Naive B cell (primary cell): ENCODE results near the gene RMC1. TPM values are rescaled to one million over a fixed set of nuclear protein-coding genes. Genes with fewer than 3 reads are reported as not detected.
"Not testable (repeated sequence)": the region's sequence is repeated elsewhere in the genome, so short reads cannot be mapped to it uniquely, and the experiment has no call there.

Experiments used
- ATAC-seq, 2 donors: fragments of 150-1000 bp; cut with Tn5 transposase; 2 replicates each; pipeline ENCODE4 v1.10.0; 2021; ENCODE audit warnings: low read depth in 2 of 2, mild to moderate bottlenecking in 2 of 2, moderate library complexity in 2 of 2
- DNase-seq: peaks from one replicate; pipeline ENCODE4 v3.0.0; 2022
- H3K27ac Mint-ChIP-seq, 6 donors: one replicate each; pipeline ENCODE4 v1.8.0; 2020 to 2022; ENCODE audit warnings: mild to moderate bottlenecking in 6 of 6, mixed read lengths in 6 of 6, moderate library complexity in 5 of 6, inconsistent platforms in 2 of 6
- H3K27me3 Mint-ChIP-seq, 3 donors: one replicate each; pipeline ENCODE4 v1.8.0; 2021 to 2022; ENCODE audit warnings: mixed read lengths in 3 of 3, mild to moderate bottlenecking in 1 of 3
- H3K36me3 Mint-ChIP-seq, 2 donors: one replicate each; pipeline ENCODE4 v1.8.0; 2020 to 2022; ENCODE audit warnings: mixed read lengths in 2 of 2, inconsistent platforms in 1 of 2, mild to moderate bottlenecking in 1 of 2
- H3K4me1 Mint-ChIP-seq, 3 donors: one replicate each; pipeline ENCODE4 v1.8.0; 2020 to 2022; ENCODE audit warnings: mixed read lengths in 3 of 3, inconsistent platforms in 1 of 3, mild to moderate bottlenecking in 1 of 3, moderate library complexity in 1 of 3
- H3K4me3 Mint-ChIP-seq, 8 donors: one replicate each; pipeline ENCODE4 v1.8.0; 2020 to 2022; ENCODE audit warnings: mild to moderate bottlenecking in 8 of 8, mixed read lengths in 8 of 8, moderate library complexity in 8 of 8, inconsistent platforms in 2 of 8
- H3K9me3 Mint-ChIP-seq, 7 donors: one replicate each; pipeline ENCODE4 v1.8.0; 2020 to 2022; ENCODE audit warnings: mixed read lengths in 7 of 7, mild to moderate bottlenecking in 5 of 7, inconsistent platforms in 2 of 7, moderate library complexity in 1 of 7
- polyA plus RNA-seq, 6 donors: library from polyadenylated mRNA; unstranded; fragments of 300-500 nt; fragmentation: Illumina TruSeq; gene quantifications; one replicate each; pipeline ENCODE4 v1.2.3, GENCODE V29; 2021; ENCODE audit warnings: low read depth in 6 of 6

RMC1 gene
- polyA plus RNA-seq, 6 donors from 2014 or later = 40.1 to 98.1 (median 88.1) TPM

DNA sequence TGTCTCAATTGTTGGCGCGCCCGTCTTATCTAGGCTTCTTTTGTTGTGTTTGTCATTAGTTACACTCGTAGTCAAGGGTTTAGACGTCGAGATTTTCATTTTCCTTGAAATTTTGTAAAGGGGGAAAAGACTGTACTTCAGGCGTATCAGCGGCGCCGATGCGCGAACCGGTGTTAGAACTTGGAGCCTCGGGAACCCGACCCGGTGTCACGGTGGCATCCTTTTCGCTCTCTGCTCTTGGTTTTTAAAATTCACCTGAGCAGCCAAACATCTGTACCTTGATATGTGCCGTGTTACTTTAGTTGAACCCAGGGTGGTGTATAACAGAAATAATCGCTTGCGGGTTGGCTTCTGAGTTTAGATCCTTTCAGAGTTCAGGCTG, 643 bp downstream of the RMC1 start:
- H3K27ac Mint-ChIP-seq = peak overlapping the region; percentile 85 to 97 (median 92)
- no peak for DNase-seq

DNA sequence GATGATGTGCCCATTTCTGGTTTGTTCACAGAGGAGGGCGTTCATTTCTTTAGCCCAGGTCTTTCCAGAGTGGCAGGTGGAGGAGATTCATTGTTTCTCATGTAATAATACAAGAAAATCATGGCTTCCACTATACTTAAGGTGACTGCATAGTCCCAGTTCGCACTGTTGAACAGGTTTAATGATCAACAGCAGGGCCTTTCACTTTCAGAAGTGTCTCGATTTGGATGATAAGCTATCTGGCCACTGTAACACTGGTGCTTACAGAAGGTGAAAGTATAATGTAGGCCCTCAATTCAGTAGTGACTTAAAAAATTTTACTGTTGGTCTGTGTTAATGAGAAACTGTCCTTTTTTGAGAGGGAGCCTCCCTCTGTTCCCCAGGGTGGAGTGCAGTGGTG, 1.4 kb downstream of the RMC1 start:
- DNase-seq (no peak), ATAC-seq (peak in 1 of 2 donors; percentile 8)
- H3K4me3 Mint-ChIP-seq = peak overlapping the region; percentile 83 to 99 (median 95)
- H3K27me3 Mint-ChIP-seq = no peaks in the 10 kb centered on the region
- H3K9me3 Mint-ChIP-seq = no peaks in the 10 kb centered on the region
- H3K4me1 Mint-ChIP-seq = peaks cover 33 to 68% (median 62%) of the 10 kb centered on the region in 3 donors
- H3K27ac Mint-ChIP-seq = peak overlapping the region; percentile 12 to 97 (median 92)
- H3K36me3 Mint-ChIP-seq = peaks cover 0 to 8% of the 10 kb centered on the region in 2 donors

More for the DNA sequence above, 643 bp downstream of the RMC1 start:
- ATAC-seq = no peak
- no peaks in the 10 kb centered on the region for H3K27me3 Mint-ChIP-seq
- peaks cover 0 to 8% of the 10 kb centered on the region in 2 donors for H3K36me3 Mint-ChIP-seq
- peaks cover 39 to 74% (median 69%) of the 10 kb centered on the region in 3 donors for H3K4me1 Mint-ChIP-seq
- H3K9me3 Mint-ChIP-seq = no peaks in the 10 kb centered on the region
- H3K4me3 Mint-ChIP-seq = peak overlapping the region; percentile 83 to 99 (median 95)

DNA sequence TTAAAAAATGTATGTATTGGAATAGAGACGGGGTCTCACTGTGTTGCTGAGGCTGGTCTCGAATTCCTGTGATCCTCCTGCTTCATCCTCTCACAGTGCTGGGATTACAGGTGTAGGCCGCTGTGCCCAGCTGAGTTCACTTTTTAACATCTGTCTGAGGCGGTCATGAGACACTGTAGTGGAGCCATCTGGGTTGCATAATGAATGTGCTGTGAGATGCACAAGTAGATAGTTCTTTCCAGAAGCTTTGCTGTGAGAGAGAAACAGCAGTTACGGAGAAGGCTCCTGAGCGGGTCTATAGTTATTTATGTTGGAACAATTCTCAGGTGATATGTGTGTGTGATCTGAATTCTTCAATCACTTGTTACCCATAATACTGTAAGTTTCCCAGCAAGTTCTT, 3.1 kb downstream of the RMC1 start:
- Mint-ChIP-seq H3K4me3 (peak overlapping the region in 2 of 8 donors; percentile 2 to 35), H3K36me3 (peaks cover 8 to 18% of the 10 kb centered on the region in 2 donors), H3K4me1 (peaks cover 23 to 65% (median 52%) of the 10 kb centered on the region in 3 donors)

DNA sequence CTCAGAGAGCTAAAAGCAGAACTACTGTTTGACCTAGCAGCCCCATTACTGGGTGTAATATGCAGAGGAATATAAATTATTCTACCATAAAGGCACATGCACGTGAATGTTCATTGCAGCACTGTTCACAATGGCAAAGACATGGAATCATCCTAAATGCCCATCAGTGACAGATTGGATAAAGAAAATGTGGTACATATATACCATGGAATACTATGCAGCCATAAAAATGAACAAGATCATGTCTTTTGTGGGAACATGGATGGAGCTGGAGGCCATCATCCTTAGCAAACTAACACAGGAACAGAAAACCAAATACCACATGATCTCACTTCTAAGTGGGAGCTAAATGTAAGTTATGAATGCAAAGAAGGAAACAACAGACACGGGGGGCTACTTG, 7.6 kb downstream of the RMC1 start:
- H3K4me3 Mint-ChIP-seq, H3K27me3 Mint-ChIP-seq, H3K9me3 Mint-ChIP-seq, DNase-seq, ATAC-seq: not testable (repeated sequence)
- H3K4me1 Mint-ChIP-seq = peaks cover 23 to 58% (median 39%) of the 10 kb centered on the region in 3 donors
- H3K27ac Mint-ChIP-seq = peak overlapping the region in 2 of 6 donors; percentile 11 to 16
- H3K36me3 Mint-ChIP-seq = peaks cover 10 to 15% of the 10 kb centered on the region in 2 donors

More for the DNA sequence above, 3.1 kb downstream of the RMC1 start:
- ATAC-seq (no peak), DNase-seq (no peak)
- no peaks in the 10 kb centered on the region for H3K9me3 Mint-ChIP-seq
- H3K27me3 Mint-ChIP-seq = no peaks in the 10 kb centered on the region
- H3K27ac Mint-ChIP-seq = peak overlapping the region in 2 of 6 donors; percentile 14 to 20

DNA sequence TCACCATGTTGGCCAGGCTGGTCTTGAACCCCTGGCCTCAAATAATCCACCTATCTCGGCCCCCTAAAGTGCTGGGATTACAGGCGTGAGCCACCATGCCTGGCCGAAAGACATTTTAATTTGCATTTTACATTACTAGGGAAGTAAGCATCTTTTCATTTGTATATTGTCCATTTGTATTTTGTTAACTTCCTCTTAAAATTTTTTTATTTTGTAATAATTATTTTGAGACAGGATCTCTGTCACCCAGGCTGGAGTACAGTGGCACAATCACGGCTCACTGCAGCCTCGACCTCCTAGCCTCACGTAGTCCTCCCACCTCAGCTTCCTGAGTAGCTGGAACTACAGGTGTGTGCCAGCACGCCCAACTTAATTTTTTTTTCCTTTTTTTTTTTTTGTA, 8.9 kb downstream of the RMC1 start:
- H3K4me3 Mint-ChIP-seq = peak overlapping the region in 4 of 8 donors; percentile 6 to 83 (median 30)

DNA sequence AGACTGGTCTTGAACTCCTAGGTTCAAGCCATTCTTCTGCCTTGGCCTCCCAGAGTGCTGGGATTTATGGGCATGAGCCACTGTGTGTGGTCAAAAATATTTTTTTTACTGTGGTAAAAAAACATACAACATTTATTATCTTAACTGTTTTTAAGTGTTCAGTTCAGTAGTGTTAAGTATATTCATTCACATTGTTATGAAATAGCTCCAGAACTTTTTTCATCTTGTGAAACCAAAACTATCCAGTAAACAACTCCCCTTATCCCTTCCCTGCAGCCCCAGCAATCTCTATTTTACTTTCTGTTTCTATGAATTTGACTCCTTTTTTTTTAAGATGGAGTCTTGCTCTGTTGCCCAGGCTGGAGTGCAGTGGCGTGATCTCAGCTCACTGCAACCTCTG, 9.3 kb downstream of the RMC1 start:
- H3K4me1 Mint-ChIP-seq = peaks cover 21 to 49% (median 38%) of the 10 kb centered on the region in 3 donors
- ATAC-seq = peak in 1 of 2 donors; percentile 20
- H3K27ac Mint-ChIP-seq = peak overlapping the region in 5 of 6 donors; percentile 45 to 93 (median 83)
- H3K27me3 Mint-ChIP-seq = no peaks in the 10 kb centered on the region
- DNase-seq = no peak
- no peaks in the 10 kb centered on the region for H3K9me3 Mint-ChIP-seq
- H3K36me3 Mint-ChIP-seq = peaks cover 10 to 18% of the 10 kb centered on the region in 2 donors
- peak overlapping the region in 5 of 8 donors; percentile 6 to 83 (median 40) for H3K4me3 Mint-ChIP-seq

More for the DNA sequence above, 8.9 kb downstream of the RMC1 start:
- not testable (repeated sequence) for DNase-seq, H3K9me3 Mint-ChIP-seq, H3K27me3 Mint-ChIP-seq
- peaks cover 10 to 18% of the 10 kb centered on the region in 2 donors for H3K36me3 Mint-ChIP-seq
- ATAC-seq = peak in 1 of 2 donors; percentile 24
- peaks cover 25 to 52% (median 42%) of the 10 kb centered on the region in 3 donors for H3K4me1 Mint-ChIP-seq
- peak overlapping the region; percentile 24 to 93 (median 82) for H3K27ac Mint-ChIP-seq

DNA sequence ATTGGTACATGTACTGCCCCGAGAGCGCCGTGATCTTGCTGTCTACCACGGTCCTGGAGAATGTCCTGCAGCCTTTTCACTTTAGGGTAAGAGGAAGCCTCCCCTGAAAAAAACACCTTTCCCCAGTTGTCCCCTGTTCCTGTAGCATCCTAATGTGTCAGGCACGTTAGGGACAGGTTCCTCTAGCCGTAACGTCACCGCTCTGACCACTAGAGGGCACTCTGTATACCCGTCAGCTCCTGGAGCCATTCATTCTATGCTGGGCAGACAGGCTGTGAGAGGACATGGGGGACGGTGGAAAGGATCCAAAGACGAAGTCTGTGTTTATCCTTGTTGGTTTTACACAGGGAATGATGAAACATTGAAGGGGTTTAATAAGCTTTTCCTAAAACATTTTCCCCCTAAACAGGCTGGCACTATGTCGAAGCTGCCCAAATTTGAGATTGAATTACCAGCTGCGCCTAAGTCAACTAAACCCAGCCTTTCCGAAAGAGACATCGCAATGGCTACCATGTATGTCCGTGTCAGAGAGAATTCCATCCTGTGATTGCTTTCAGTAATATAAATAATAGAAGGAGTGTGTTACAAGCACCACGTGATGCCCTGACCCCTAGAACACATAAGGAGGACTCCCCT, 12.7 kb downstream of the RMC1 start:
- no peak overlapping the region for H3K4me3 Mint-ChIP-seq
- peak overlapping the region; percentile 36 to 89 (median 56) for H3K27ac Mint-ChIP-seq
- H3K27me3 Mint-ChIP-seq = no peaks in the 10 kb centered on the region
- no peaks in the 10 kb centered on the region for H3K9me3 Mint-ChIP-seq
- ATAC-seq = peak; percentile 90 to 96
- DNase-seq = peak; percentile 66
- H3K4me1 Mint-ChIP-seq = peaks cover 15 to 35% (median 25%) of the 10 kb centered on the region in 3 donors
- peaks cover 14% of the 10 kb centered on the region in 2 donors for H3K36me3 Mint-ChIP-seq

DNA sequence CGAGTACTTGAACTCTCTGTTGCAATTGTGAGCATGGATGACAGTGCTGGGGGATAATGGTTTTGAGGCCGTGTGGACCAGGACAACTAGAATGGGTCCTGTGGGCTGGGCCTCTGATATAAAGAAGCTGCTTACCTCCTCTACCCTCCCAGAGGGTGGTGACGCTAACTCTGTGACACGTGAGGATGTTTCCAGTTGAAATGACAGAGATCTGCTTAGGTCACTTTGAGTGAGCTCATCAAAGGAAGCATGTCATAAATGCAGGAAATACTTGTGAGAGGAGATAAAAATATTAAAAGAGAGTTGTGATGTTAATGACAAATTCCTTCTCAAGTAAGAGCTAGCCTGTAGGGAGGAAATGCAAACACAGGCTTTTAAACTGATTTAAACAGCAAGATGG, 16.4 kb downstream of the RMC1 start:
- H3K27ac Mint-ChIP-seq = peak overlapping the region in 3 of 6 donors; percentile 22 to 57 (median 52)
- H3K9me3 Mint-ChIP-seq = no peaks in the 10 kb centered on the region
- ATAC-seq (no peak), DNase-seq (no peak)
- H3K4me1 Mint-ChIP-seq = peaks cover 4 to 22% (median 17%) of the 10 kb centered on the region in 3 donors
- no peaks in the 10 kb centered on the region for H3K27me3 Mint-ChIP-seq
- no peak overlapping the region for H3K4me3 Mint-ChIP-seq
- H3K36me3 Mint-ChIP-seq = peaks cover 11 to 19% of the 10 kb centered on the region in 2 donors

DNA sequence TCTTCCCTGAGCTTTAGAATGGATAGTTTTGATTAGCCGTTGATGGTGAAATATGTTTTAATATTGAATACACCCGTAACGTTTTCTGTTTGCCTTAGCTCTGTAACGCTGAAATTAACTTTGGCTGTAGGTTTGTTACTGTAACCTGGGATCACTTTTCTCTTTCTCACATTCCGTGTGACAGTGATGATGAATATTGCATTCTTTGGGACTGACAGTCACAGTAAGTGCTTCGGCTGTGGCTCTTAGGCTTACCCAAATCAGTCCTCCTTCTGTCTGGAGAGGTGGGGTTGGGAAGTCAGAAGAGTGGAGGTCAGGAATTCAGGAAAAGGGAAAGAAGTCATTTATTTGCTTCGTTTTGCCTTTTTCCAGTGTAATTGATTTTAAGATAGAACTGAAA, 18.0 kb downstream of the RMC1 start:
- H3K27ac Mint-ChIP-seq = peak overlapping the region in 2 of 6 donors; percentile 21 to 32
- no peak overlapping the region for H3K4me3 Mint-ChIP-seq
- H3K9me3 Mint-ChIP-seq = no peaks in the 10 kb centered on the region
- H3K4me1 Mint-ChIP-seq = peaks cover 0 to 11% (median 5%) of the 10 kb centered on the region in 3 donors
- no peak for DNase-seq
- H3K36me3 Mint-ChIP-seq = peaks cover 5 to 24% of the 10 kb centered on the region in 2 donors
- ATAC-seq = no peak
- no peaks in the 10 kb centered on the region for H3K27me3 Mint-ChIP-seq

DNA sequence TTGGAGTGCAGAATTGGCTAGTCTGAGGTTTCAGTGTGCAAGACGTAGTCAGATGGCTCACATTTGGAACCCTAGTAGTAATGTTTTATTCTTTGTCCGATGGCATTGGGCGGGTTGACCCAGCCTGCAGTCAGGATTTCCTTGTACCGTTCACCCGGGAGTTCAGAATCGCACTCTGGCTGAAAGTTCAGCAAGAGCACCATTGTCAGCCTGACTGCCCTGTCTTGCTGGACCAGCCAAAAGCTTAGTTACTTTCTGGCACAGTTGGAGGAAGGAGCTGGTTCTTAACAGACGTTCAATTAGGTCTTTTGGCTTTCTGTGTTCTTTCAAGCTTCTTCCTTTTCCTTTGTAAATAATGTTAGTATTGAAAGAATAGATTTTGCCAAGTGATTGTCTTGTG, 18.6 kb downstream of the RMC1 start:
- H3K36me3 Mint-ChIP-seq = peaks cover 5 to 24% of the 10 kb centered on the region in 2 donors
- DNase-seq (no peak), ATAC-seq (no peak)
- no peaks in the 10 kb centered on the region for H3K9me3 Mint-ChIP-seq
- H3K27me3 Mint-ChIP-seq = no peaks in the 10 kb centered on the region
- H3K4me3 Mint-ChIP-seq = no peak overlapping the region
- H3K4me1 Mint-ChIP-seq = peaks cover 0 to 11% (median 5%) of the 10 kb centered on the region in 3 donors
- peak overlapping the region in 3 of 6 donors; percentile 42 to 80 (median 48) for H3K27ac Mint-ChIP-seq

DNA sequence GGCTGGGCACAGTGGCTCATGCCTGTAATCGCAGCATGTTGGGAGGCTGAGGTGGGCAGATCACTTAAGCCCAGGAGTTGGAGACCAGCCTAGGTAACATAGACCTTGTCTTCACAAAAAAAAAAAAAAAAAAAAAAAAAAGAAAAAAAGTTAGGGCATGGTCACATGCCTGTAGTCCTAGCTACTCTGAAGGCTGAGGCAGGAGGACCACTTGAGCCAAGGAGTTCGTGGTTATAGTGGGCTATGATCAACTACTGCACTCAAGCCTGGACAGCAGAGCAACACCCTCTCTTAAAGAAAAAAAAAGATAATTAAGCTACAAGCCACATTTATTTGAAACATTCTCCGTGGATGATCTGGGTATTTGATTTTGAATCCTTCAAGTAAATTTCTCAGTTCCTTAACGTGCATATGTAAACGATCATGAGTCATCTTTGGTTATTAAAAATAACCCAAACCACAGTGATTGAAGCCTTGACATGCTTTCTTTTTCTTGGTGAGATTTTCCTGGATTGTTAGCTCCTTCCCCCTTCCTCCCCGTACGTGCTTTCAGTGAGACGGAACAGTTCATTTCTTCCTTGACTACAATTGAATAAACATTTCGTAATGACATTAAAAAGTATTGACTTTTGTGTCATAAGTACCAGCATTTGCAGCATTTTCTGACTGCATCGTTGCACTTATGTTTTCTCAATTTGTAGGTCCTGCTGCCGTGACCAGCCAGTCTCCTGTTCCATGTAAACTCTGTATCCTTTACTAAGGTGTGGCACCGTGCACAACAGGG, 20.3 kb downstream of the RMC1 start:
- H3K9me3 Mint-ChIP-seq = no peaks in the 10 kb centered on the region
- peak overlapping the region in 5 of 6 donors; percentile 16 to 84 (median 57) for H3K27ac Mint-ChIP-seq
- no peak overlapping the region for H3K4me3 Mint-ChIP-seq
- DNase-seq (no peak), ATAC-seq (no peak)
- no peaks in the 10 kb centered on the region for H3K27me3 Mint-ChIP-seq
- peaks cover 0 to 11% (median 5%) of the 10 kb centered on the region in 3 donors for H3K4me1 Mint-ChIP-seq
- peaks cover 11 to 24% of the 10 kb centered on the region in 2 donors for H3K36me3 Mint-ChIP-seq

DNA sequence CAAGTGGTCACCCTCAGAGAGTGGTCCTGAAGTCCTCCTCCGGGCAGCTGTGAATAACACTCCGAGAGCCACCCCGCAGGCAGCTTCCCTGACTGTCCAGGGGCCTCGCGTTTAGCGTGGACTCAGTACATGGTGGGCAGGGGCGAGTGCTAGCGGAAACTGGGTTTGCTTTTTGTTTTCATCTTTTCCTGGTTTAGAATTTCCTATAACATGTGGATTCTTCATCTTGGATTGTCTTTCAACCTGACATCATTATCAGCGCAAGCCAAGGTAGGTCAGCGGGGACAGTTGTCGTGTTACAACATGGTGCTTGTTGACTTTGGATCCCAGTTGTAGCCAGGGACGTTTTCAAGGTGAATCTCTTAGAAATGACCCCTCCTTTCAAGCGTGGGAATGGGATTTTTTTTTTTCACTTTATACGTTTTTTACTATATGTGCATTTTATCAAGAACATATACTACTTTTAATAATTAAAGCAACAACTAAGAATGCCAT, 20.9 kb downstream of the RMC1 start:
- Mint-ChIP-seq H3K4me3 (no peak overlapping the region), H3K27me3 (no peaks in the 10 kb centered on the region), H3K9me3 (no peaks in the 10 kb centered on the region), H3K36me3 (peaks cover 18 to 24% of the 10 kb centered on the region in 2 donors), H3K4me1 (peaks cover 0 to 11% (median 5%) of the 10 kb centered on the region in 3 donors), H3K27ac (peak overlapping the region in 4 of 6 donors; percentile 29 to 84 (median 64))
- no peak for DNase-seq
- ATAC-seq = no peak

DNA sequence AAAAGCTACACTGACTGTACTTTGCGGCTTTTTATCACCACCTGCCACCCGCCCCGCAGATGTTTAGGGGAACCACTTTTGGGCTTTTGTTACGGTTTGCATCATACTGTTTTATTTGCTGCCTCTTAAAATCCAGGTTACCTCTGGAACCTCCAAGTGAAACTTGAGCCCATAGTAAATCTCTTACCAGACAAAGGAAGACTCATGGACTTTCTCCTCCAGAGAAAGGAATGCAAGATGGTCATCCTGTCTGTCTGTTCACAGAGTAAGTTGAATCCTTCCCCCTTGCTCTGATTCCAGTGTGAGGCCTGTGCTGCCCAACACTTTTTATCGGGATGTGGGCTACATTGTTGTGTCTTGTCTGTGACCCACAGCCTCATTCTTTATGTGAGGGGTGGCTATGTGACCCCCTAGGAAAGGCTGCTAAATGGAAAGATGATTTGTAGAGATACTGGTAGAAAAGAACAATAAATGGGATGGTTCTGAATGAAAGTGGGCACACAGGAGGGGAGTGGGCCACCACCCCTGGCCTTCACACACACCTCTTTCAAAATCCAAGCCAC, 23.3 kb downstream of the RMC1 start:
- no peak overlapping the region for H3K4me3 Mint-ChIP-seq
- peaks cover 13 to 39% of the 10 kb centered on the region in 2 donors for H3K36me3 Mint-ChIP-seq
- H3K4me1 Mint-ChIP-seq = peaks cover 0 to 11% (median 5%) of the 10 kb centered on the region in 3 donors
- no peak overlapping the region for H3K27ac Mint-ChIP-seq
- H3K27me3 Mint-ChIP-seq = no peaks in the 10 kb centered on the region
- no peaks in the 10 kb centered on the region for H3K9me3 Mint-ChIP-seq
- no peak for ATAC-seq
- DNase-seq = no peak
